Neural progenitor cell (in vitro differentiated cells): ENCODE data around the gene HES4. TPM values are rescaled to one million over a fixed set of nuclear protein-coding genes. Genes with fewer than 3 reads are reported as not detected.
"Not testable (repeated sequence)": the region's sequence is repeated elsewhere in the genome, so short reads cannot be mapped to it uniquely, and the experiment has no call there.

ENCODE experiments used
- DNase-seq: peaks from one replicate; pipeline ENCODE4 v3.0.0-alpha.2; 2016; ENCODE audit warnings: low spot score
- H2AFZ ChIP-seq: fragments of 200-600 bp; sonication (generic); replicated peaks from 2 replicates; pipeline ENCODE4 v1.6.1; 2016; ENCODE audit warnings: antibody characterized with exemption
- H3F3A ChIP-seq: fragments of 200-600 bp; sonication (generic); 2 replicates; pipeline ENCODE4 v1.6.1; 2016; ENCODE audit warnings: antibody characterized with exemption, low read depth
- H3K27ac ChIP-seq: fragments of 200-600 bp; sonication (generic); 2 replicates; pipeline ENCODE4 v1.5.1; 2016; ENCODE audit warnings: mild to moderate bottlenecking
- H3K27me3 ChIP-seq: fragments of 200-600 bp; sonication (generic); 2 replicates; pipeline ENCODE4 v1.6.1; 2016; ENCODE audit warnings: mild to moderate bottlenecking, moderate library complexity
- H3K36me3 ChIP-seq: fragments of 200-600 bp; sonication (generic); 2 replicates; pipeline ENCODE4 v1.5.1; 2016
- H3K4me1 ChIP-seq: fragments of 200-600 bp; sonication (generic); 2 replicates; pipeline ENCODE4 v1.6.1; 2016; ENCODE audit warnings: mixed run types
- H3K4me2 ChIP-seq: fragments of 200-600 bp; sonication (generic); 2 replicates; pipeline ENCODE4 v1.6.1; 2016
- H3K4me3 ChIP-seq: fragments of 200-600 bp; sonication (generic); 2 replicates; pipeline ENCODE4 v1.5.1; 2016
- H3K79me2 ChIP-seq: fragments of 200-600 bp; sonication (generic); 2 replicates; pipeline ENCODE4 v1.6.1; 2016; ENCODE audit warnings: low read depth
- H3K9ac ChIP-seq: fragments of 200-600 bp; sonication (generic); 2 replicates; pipeline ENCODE4 v1.6.1; 2016
- H3K9me3 ChIP-seq: fragments of 200-600 bp; sonication (generic); 2 replicates; pipeline ENCODE4 v1.5.1; 2016; ENCODE audit warnings: low read depth
- H4K20me1 ChIP-seq: fragments of 200-600 bp; sonication (generic); 2 replicates; pipeline ENCODE4 v1.6.1; 2016; ENCODE audit warnings: low read depth
- H3K27ac Mint-ChIP-seq: 3 replicates; pipeline ENCODE4 v1.8.0; 2021; ENCODE audit warnings: mixed read lengths
- H3K27me3 Mint-ChIP-seq: 2 replicates; pipeline ENCODE4 v1.8.0; 2022; ENCODE audit warnings: low read depth, mild to moderate bottlenecking, inconsistent platforms, moderate library complexity, mixed read lengths; ENCODE audit not compliant: insufficient read depth
- H3K36me3 Mint-ChIP-seq: 3 replicates; pipeline ENCODE4 v1.8.0; 2021; ENCODE audit warnings: mixed read lengths
- H3K4me1 Mint-ChIP-seq: 3 replicates; pipeline ENCODE4 v1.8.0; 2021; ENCODE audit warnings: mixed read lengths
- H3K4me3 Mint-ChIP-seq: 3 replicates; pipeline ENCODE4 v1.8.0; 2021; ENCODE audit warnings: mild to moderate bottlenecking, moderate library complexity, mixed read lengths
- H3K9me3 Mint-ChIP-seq: 3 replicates; pipeline ENCODE4 v1.8.0; 2020; ENCODE audit warnings: mixed read lengths
- EZH2 ChIP-seq: fragments of 200-600 bp; sonication (generic); IDR thresholded peaks from 2 replicates; pipeline ENCODE4 v1.6.1; 2017; ENCODE audit warnings: antibody characterized with exemption, mild to moderate bottlenecking, moderate library complexity
- EZH2phosphoT487 ChIP-seq: fragments of 200-600 bp; sonication (generic); IDR thresholded peaks from 2 replicates; pipeline ENCODE4 v1.6.1; 2017; ENCODE audit warnings: antibody characterized with exemption
- total RNA-seq: library from RNA; depleted of rRNA; stranded (reverse); fragments of >200 nt; gene quantifications from 2 replicates; pipeline ENCODE4 v1.2.3, GENCODE V29; 2015; ENCODE audit warnings: low replicate concordance
- TF ChIP-seq, protein P1 (sequence below): fragments of 200-600 bp; sonication (generic); IDR thresholded peaks from 2 replicates; pipeline ENCODE4 v1.5.1; 2017; ENCODE audit warnings: antibody characterized with exemption, mild to moderate bottlenecking

Gene HES4
- total RNA-seq, 1 donor from 2014 or later, result 7.6 TPM

DNA sequence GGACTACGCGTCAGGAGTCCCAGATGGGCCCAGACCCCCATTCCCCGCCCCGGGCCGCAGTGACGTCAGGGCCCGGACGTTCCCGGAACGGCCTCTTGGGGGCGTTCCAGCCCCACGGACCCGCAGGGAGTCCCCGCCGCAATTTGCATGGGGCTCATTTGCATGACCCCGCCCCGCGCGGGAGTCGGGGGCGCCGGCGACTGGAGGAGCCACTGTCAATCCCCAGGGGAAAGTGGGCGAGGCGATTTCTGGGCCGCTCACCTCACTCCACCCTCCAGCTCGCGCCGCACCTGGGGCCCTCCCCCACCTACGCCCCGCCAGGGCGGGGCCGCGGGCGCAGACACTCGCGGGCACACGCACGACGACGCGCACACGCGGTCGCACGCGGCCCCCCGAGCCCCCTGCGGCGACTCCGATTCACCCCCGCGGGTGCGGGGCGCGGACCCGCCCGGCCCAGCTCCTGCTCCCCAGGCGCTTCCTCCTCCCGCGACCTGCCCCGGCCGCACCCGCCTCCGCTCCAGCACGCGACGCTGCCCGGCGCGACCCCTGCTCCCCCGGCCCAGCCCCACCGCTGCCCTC is 33.2 kb upstream of the HES4 start:
- H3K4me1 Mint-ChIP-seq, result peaks cover 11% of the 10 kb centered on the region
- H2AFZ ChIP-seq, result no peak overlapping the region
- peak; percentile 98 for DNase-seq
- no peak overlapping the region for H3K27ac ChIP-seq
- peaks cover 2% of the 10 kb centered on the region for H3K9me3 Mint-ChIP-seq
- peak overlapping the region; percentile 87 for H3K4me2 ChIP-seq
- H3K9ac ChIP-seq, result no peak overlapping the region
- no peaks in the 10 kb centered on the region for H3K9me3 ChIP-seq
- peak overlapping the region; percentile 58 for H3K4me3 ChIP-seq
- peaks cover 7% of the 10 kb centered on the region for H3K27me3 Mint-ChIP-seq
- peak overlapping the region; percentile 71 for H3K4me3 Mint-ChIP-seq
- peaks cover 16% of the 10 kb centered on the region for H3K4me1 ChIP-seq
- peaks cover 3% of the 10 kb centered on the region for H3K36me3 Mint-ChIP-seq
- peaks cover 25% of the 10 kb centered on the region for H3F3A ChIP-seq
- H3K27me3 ChIP-seq, result peaks cover 17% of the 10 kb centered on the region
- H3K27ac Mint-ChIP-seq, result no peak overlapping the region
- no peaks in the 10 kb centered on the region for H3K36me3 ChIP-seq
- H3K79me2 ChIP-seq, result peaks cover 8% of the 10 kb centered on the region
- no peak for TF ChIP-seq EZH2phosphoT487
- no peak for TF ChIP-seq EZH2
- TF ChIP-seq, protein P1, sequence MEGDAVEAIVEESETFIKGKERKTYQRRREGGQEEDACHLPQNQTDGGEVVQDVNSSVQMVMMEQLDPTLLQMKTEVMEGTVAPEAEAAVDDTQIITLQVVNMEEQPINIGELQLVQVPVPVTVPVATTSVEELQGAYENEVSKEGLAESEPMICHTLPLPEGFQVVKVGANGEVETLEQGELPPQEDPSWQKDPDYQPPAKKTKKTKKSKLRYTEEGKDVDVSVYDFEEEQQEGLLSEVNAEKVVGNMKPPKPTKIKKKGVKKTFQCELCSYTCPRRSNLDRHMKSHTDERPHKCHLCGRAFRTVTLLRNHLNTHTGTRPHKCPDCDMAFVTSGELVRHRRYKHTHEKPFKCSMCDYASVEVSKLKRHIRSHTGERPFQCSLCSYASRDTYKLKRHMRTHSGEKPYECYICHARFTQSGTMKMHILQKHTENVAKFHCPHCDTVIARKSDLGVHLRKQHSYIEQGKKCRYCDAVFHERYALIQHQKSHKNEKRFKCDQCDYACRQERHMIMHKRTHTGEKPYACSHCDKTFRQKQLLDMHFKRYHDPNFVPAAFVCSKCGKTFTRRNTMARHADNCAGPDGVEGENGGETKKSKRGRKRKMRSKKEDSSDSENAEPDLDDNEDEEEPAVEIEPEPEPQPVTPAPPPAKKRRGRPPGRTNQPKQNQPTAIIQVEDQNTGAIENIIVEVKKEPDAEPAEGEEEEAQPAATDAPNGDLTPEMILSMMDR, result peak; percentile 77
- H4K20me1 ChIP-seq, result peaks cover 63% of the 10 kb centered on the region

DNA sequence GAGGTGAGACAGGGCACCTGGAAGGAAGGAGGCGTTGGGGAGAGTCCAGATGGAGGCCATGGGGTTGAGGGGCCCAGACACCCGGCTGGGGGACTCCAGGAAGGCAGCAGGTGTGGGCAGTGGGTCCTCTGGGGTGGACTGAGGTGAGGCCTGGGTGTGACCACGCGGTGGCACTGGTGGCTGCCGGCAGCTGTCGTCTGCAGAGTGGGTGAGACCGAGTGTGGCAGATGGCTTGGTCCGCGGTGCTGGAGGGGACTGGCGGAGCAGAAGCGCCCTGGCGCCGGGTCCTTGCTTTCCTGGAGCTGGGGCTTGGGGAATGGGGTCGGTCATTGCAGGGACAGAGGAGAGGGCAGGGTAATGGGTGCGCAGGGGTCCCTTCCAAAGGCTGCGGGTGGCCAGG is 32.5 kb upstream of the HES4 start:
- TF ChIP-seq EZH2 (no peak), EZH2phosphoT487 (no peak)
- TF ChIP-seq, protein P1, result no peak
- DNase-seq, result peak; percentile 68
- Histone ChIP-seq H3K36me3 (no peaks in the 10 kb centered on the region), H3K9ac (no peak overlapping the region), H3K27me3 (peaks cover 14% of the 10 kb centered on the region), H3F3A (peaks cover 25% of the 10 kb centered on the region), H4K20me1 (peaks cover 60% of the 10 kb centered on the region), H3K9me3 (no peaks in the 10 kb centered on the region), H2AFZ (no peak overlapping the region), H3K4me1 (peaks cover 16% of the 10 kb centered on the region), H3K4me3 (peak overlapping the region; percentile 58), H3K79me2 (peaks cover 8% of the 10 kb centered on the region), H3K4me2 (peak overlapping the region; percentile 87), H3K27ac (no peak overlapping the region)
- Mint-ChIP-seq H3K9me3 (peaks cover 2% of the 10 kb centered on the region), H3K36me3 (peaks cover 3% of the 10 kb centered on the region), H3K4me1 (peaks cover 11% of the 10 kb centered on the region), H3K4me3 (peak overlapping the region; percentile 75), H3K27me3 (peaks cover 7% of the 10 kb centered on the region), H3K27ac (peak overlapping the region; percentile 58)

DNA sequence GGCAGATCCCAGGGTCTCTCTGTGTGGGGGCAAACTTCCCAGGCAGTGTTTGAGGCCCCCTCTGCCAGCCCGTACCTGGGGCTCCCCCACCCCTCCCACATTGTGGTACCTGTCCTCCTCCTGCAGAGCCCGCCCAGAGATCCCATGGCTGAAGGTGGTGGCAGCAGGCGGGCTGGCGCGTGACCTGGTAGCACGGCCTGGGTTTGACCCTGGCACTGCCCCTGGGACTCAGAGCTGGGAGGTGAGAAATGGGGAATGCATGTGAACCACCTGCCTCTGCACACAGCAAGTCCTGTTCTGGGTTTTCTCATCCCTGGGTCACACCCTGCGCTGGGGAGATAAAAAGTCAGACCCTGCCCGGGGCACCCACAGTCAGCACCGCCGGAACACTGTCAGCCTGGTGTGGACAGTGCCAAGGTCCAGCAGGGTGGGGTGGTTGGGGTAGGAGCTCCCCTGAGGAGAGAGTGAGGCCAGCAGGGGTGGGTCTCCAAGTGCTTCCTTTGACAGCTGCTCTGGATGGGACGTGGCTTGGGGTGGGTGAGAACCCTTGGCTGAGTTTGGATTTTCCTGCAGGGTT is 31.9 kb upstream of the HES4 start:
- Histone ChIP-seq H3K4me1 (peaks cover 16% of the 10 kb centered on the region), H3K36me3 (no peaks in the 10 kb centered on the region), H3K9ac (no peak overlapping the region), H3F3A (peaks cover 25% of the 10 kb centered on the region), H3K79me2 (peaks cover 8% of the 10 kb centered on the region), H3K27ac (no peak overlapping the region), H3K9me3 (no peaks in the 10 kb centered on the region), H3K27me3 (peaks cover 14% of the 10 kb centered on the region), H3K4me3 (no peak overlapping the region), H4K20me1 (peaks cover 60% of the 10 kb centered on the region), H2AFZ (no peak overlapping the region), H3K4me2 (peak overlapping the region; percentile 67)
- peaks cover 7% of the 10 kb centered on the region for H3K27me3 Mint-ChIP-seq
- no peak overlapping the region for H3K27ac Mint-ChIP-seq
- H3K4me1 Mint-ChIP-seq, result peaks cover 13% of the 10 kb centered on the region
- no peak for DNase-seq
- H3K36me3 Mint-ChIP-seq, result peaks cover 3% of the 10 kb centered on the region
- peak overlapping the region; percentile 75 for H3K4me3 Mint-ChIP-seq
- no peak for TF ChIP-seq EZH2
- TF ChIP-seq EZH2phosphoT487, result no peak
- TF ChIP-seq, protein P1, result no peak
- peaks cover 2% of the 10 kb centered on the region for H3K9me3 Mint-ChIP-seq

DNA sequence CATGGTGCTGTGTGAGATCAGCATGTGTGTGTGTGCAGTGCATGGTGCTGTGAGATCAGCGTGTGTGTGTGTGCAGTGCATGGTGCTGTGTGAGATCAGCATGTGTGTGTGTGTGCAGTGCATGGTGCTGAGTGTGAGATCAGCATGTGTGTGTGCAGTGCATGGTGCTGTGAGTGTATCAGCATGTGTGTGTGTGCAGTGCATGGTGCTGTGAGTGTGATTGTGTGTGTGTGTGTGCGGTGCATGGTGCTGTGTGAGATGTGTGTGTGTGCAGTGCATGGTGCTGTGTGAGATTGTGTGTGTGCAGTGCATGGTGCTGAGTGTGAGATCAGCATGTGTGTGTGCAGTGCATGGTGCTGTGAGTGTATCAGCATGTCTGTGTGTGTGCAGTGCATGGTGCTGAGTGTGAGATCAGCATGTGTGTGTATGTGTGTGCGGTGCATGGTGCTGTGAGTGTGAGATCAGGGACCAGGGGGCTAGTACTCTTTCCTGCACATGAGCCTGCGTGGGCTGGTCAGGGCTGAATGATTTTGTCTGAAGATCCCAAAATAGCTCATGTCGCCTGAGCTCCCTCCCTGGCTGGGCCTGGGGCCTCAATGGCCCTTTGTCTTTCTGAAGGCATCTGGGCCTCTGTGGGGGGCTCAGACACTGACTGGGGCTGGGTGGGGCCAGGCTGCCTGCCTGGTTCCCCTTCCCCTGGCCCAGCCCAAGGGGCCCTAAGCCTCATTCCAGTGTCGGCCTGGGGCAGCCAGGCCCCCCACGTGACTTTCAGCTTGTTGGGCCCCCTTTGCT is 31.2 kb upstream of the HES4 start:
- H3F3A ChIP-seq, result peaks cover 25% of the 10 kb centered on the region
- peak; percentile 74 for DNase-seq
- H3K9ac ChIP-seq, H3K27ac Mint-ChIP-seq, H3K36me3 ChIP-seq, H2AFZ ChIP-seq, H3K27ac ChIP-seq, H3K4me3 Mint-ChIP-seq, H3K36me3 Mint-ChIP-seq, H3K9me3 Mint-ChIP-seq, H3K27me3 Mint-ChIP-seq, H3K79me2 ChIP-seq, H3K9me3 ChIP-seq, H3K4me3 ChIP-seq: not testable (repeated sequence)
- peaks cover 20% of the 10 kb centered on the region for H3K4me1 ChIP-seq
- peaks cover 14% of the 10 kb centered on the region for H3K4me1 Mint-ChIP-seq
- peak overlapping the region; percentile 67 for H3K4me2 ChIP-seq
- H4K20me1 ChIP-seq, result peaks cover 60% of the 10 kb centered on the region
- H3K27me3 ChIP-seq, result peaks cover 14% of the 10 kb centered on the region
